ENCODE measurements around the gene ANO7. TPM values are rescaled to one million over a fixed set of nuclear protein-coding genes. Genes with fewer than 3 reads are reported as not detected.

ANO7 gene
- total and polyA plus RNA-seq, 2 of the 13 experiments (the other 11 are each of a cell fraction or from before 2014, with no cell fraction given) = 4.1 to 4.9 TPM

- TF ChIP-seq ZBED4 (CRISPR knock-in tag; IDR thresholded peaks at IDR 0.05; ENCODE audit: borderline replicate concordance) (no peak), AHDC1 (CRISPR knock-in tag; IDR thresholded peaks at IDR 0.05; ENCODE audit: borderline replicate concordance) (no peak), KLF16 (CRISPR knock-in tag; IDR thresholded peaks at IDR 0.05) (peak; percentile 81 to 82; a peak in 2 of 4 replicates), RAD51 (IDR thresholded peaks at IDR 0.05; ENCODE audit: borderline replicate concordance) (no peak), ZNF281 (CRISPR knock-in tag; IDR thresholded peaks at IDR 0.05; ENCODE audit: borderline replicate concordance) (0 out of 2 replicates have a peak, but pooled peaks have one; percentile 3), PAXIP1 (CRISPR knock-in tag; conservative IDR thresholded peaks at IDR 0.05) (peak; percentile 51; the same call in 1 of the 2 replicates), ZSCAN31 (CRISPR knock-in tag; IDR thresholded peaks at IDR 0.05; ENCODE audit: low read depth) (0 out of 2 replicates have a peak, but pooled peaks have one; percentile 58), ZNF841 (CRISPR knock-in tag; IDR thresholded peaks at IDR 0.05; ENCODE audit: borderline replicate concordance) (peak; percentile 48; the same call in 1 of the 2 replicates), ZNF510 (CRISPR knock-in tag; IDR thresholded peaks at IDR 0.05; ENCODE audit: low read depth) (peak; percentile 74; the same call in 1 of the 2 replicates), BORCS8-MEF2B (CRISPR knock-in tag; IDR thresholded peaks at IDR 0.05) (peak; percentile 95), PAF1 (CRISPR knock-in tag; IDR thresholded peaks at IDR 0.05) (no peak)
These were observed 29.0 kb downstream of the ANO7 start (continued) for GRCh38 chr2:241217320-241218031.
